Activated CD8-positive, alpha-beta T cell treated with anti-CD3 and anti-CD28 coated beads for 36 hours (primary cell): Measurements from ENCODE around the gene AMIGO2. TPM values are rescaled to one million over a fixed set of nuclear protein-coding genes. Genes with fewer than 3 reads are reported as not detected.

Experiments
- ATAC-seq: fragments of 200-7000 bp; cut with Tn5 transposase; one replicate; pipeline ENCODE4 v1.10.0; 2021; ENCODE audit warnings: mild to moderate bottlenecking, moderate library complexity
- CTCF ChIA-PET: fragments of 350-600 bp; sonication (Branson Sonifier 250); formaldehyde crosslinking; loops from one replicate; lab custom pipeline; 2021; ENCODE audit warnings: antibody characterized with exemption; lab: Charles Lee
- POLR2A ChIA-PET: fragments of 350-600 bp; sonication (Branson Sonifier 250); formaldehyde crosslinking; loops from one replicate; lab custom pipeline; 2021; ENCODE audit warnings: antibody characterized with exemption; lab: Charles Lee
- DNase-seq: peaks from one replicate; pipeline ENCODE4 v3.0.0-alpha.2; 2020
- H3K27ac Mint-ChIP-seq: one replicate; pipeline ENCODE4 v1.8.0; 2021; ENCODE audit warnings: mild to moderate bottlenecking, mixed read lengths
- H3K27me3 Mint-ChIP-seq: one replicate; pipeline ENCODE4 v1.8.0; 2021; ENCODE audit warnings: mixed read lengths
- H3K36me3 Mint-ChIP-seq: one replicate; pipeline ENCODE4 v1.8.0; 2021; ENCODE audit warnings: low read depth, mixed read lengths
- H3K4me1 Mint-ChIP-seq: one replicate; pipeline ENCODE4 v1.8.0; 2021; ENCODE audit warnings: low read depth, mixed read lengths
- H3K4me3 Mint-ChIP-seq: one replicate; pipeline ENCODE4 v1.8.0; 2021; ENCODE audit warnings: mild to moderate bottlenecking, moderate library complexity, mixed read lengths
- H3K9me3 Mint-ChIP-seq: one replicate; pipeline ENCODE4 v1.8.0; 2021; ENCODE audit warnings: mixed read lengths
- CTCF ChIP-seq: fragments of 200-600 bp; IDR thresholded peaks from one replicate; pipeline ENCODE4 v1.8.0; 2022; ENCODE audit warnings: antibody characterized with exemption, mild to moderate bottlenecking
- intact Hi-C: fragments of 100-400 bp; cut with micrococcal nuclease; formaldehyde crosslinking; loops from one replicate; pipeline ENCODE4 v1.10.0; 2022
- total RNA-seq, 2 experiments: library from RNA; stranded (reverse); gene quantifications; one replicate each; pipeline ENCODE4 v1.2.3, GENCODE V29; 2021

AMIGO2 gene
- total RNA-seq, 2 experiments from 2014 or later = 12.1 to 12.5 TPM

- H3K27me3 Mint-ChIP-seq = peaks cover 6% of the 10 kb centered on the region
- DNase-seq = no peak
- peaks cover 27% of the 10 kb centered on the region for H3K4me1 Mint-ChIP-seq
- intact Hi-C loops = loop anchor here (5.0 to 10.0 kb wide), 6 partner anchors 37 to 657 kb away; no protein-coding TSS in a partner anchor
- no peaks in the 10 kb centered on the region for H3K36me3 Mint-ChIP-seq
- H3K27ac Mint-ChIP-seq = no peak overlapping the region
- POLR2A ChIA-PET = no interaction called here
- no peak for TF ChIP-seq CTCF
- CTCF ChIA-PET = interaction anchor here (1.0 kb wide), 1 partner anchor 9 kb away, joined by 5 read pairs; no protein-coding TSS in a partner anchor
- no peaks in the 10 kb centered on the region for H3K9me3 Mint-ChIP-seq
- no peak for ATAC-seq
- no peak overlapping the region for H3K4me3 Mint-ChIP-seq
Observed at GRCh38 chr12:47029903-47030302, 49.9 kb downstream of the AMIGO2 start.

- CTCF ChIA-PET = interaction anchor here (0.8 kb wide), 1 partner anchor 519 kb away, joined by 3 read pairs; no protein-coding TSS in a partner anchor
- no peak for TF ChIP-seq CTCF
- ATAC-seq (no peak), DNase-seq (no peak)
- H3K9me3 Mint-ChIP-seq = no peaks in the 10 kb centered on the region
- POLR2A ChIA-PET = interaction anchor here (0.6 kb wide), 1 partner anchor 25 kb away, joined by 3 read pairs; no protein-coding TSS in a partner anchor
- no peak overlapping the region for H3K27ac Mint-ChIP-seq
- H3K4me1 Mint-ChIP-seq = peaks cover 20% of the 10 kb centered on the region
- no peak overlapping the region for H3K4me3 Mint-ChIP-seq
- H3K36me3 Mint-ChIP-seq = no peaks in the 10 kb centered on the region
- peaks cover 6% of the 10 kb centered on the region for H3K27me3 Mint-ChIP-seq
- intact Hi-C loops = no loop called here
Observed at GRCh38 chr12:47028981-47029708, 50.6 kb downstream of the AMIGO2 start.

- Mint-ChIP-seq H3K36me3 (no peaks in the 10 kb centered on the region), H3K4me1 (peaks cover 11% of the 10 kb centered on the region), H3K4me3 (no peak overlapping the region), H3K27me3 (peaks cover 6% of the 10 kb centered on the region), H3K27ac (no peak overlapping the region), H3K9me3 (no peaks in the 10 kb centered on the region)
- no peak for TF ChIP-seq CTCF
- DNase-seq = no peak
- CTCF ChIA-PET = interaction anchor here (0.8 kb wide), 1 partner anchor 520 kb away, joined by 3 read pairs; no protein-coding TSS in a partner anchor
- intact Hi-C loops = no loop called here
- POLR2A ChIA-PET = no interaction called here
- no peak for ATAC-seq
Observed at GRCh38 chr12:47028186-47028585, 51.6 kb downstream of the AMIGO2 start.

Other genes with a start within 250 kb of the AMIGO2 start
- gene PCED1B, start 338 bp downstream of the AMIGO2 start, total RNA-seq = 100 to 1,000 TPM; 117 to 119 TPM